H1 (cell line): ENCODE measurements around the gene SH3BP2. TPM values are rescaled to one million over a fixed set of nuclear protein-coding genes. Genes with fewer than 3 reads are reported as not detected.

ENCODE experiments used
- CTCF ChIA-PET: fragments of 300-600 bp; sonication (Branson Sonifier 250); formaldehyde crosslinking; loops from one replicate; lab custom pipeline; 2021; ENCODE audit not compliant: partially characterized antibody; lab: Charles Lee
- POLR2A ChIA-PET: fragments of 300-600 bp; sonication (Branson Sonifier 250); formaldehyde crosslinking; loops from one replicate; lab custom pipeline; 2021; ENCODE audit warnings: inconsistent platforms; ENCODE audit not compliant: partially characterized antibody; lab: Charles Lee
- DNase-seq, 2 experiments: peaks; one replicate each; pipeline versions ENCODE4 v3.0.0 to v3.0.0-alpha.2; 2010 to 2022; ENCODE audit warnings: low spot score in 2 of 2, low read depth in 1 of 2, mixed read lengths in 1 of 2
- FAIRE-seq: peaks from 2 replicates; lab custom pipeline; 2011; peaks lifted over from hg19 to GRCh38; lab: Jason Lieb, UNC
- H2AFZ ChIP-seq: 2 replicates; pipeline ENCODE4 v1.8.1; 2012; ENCODE audit warnings: low read length, inconsistent platforms
- H2AK5ac ChIP-seq: 2 replicates; pipeline ENCODE4 v1.6.1; 2013; ENCODE audit warnings: low read depth, low read length
- H2BK120ac ChIP-seq: replicated peaks from 2 replicates; pipeline ENCODE3; 2013; ENCODE audit warnings: low read depth, low read length, inconsistent platforms
- H2BK12ac ChIP-seq: 2 replicates; pipeline ENCODE4 v1.6.1; 2013; ENCODE audit warnings: low read depth, low read length
- H2BK15ac ChIP-seq: 2 replicates; pipeline ENCODE4 v1.6.1; 2013; ENCODE audit warnings: low read length
- H2BK20ac ChIP-seq: 2 replicates; pipeline ENCODE4 v1.6.1; 2013; ENCODE audit warnings: low read length
- H2BK5ac ChIP-seq: 2 replicates; pipeline ENCODE4 v1.6.1; 2013; ENCODE audit warnings: low read depth, low read length
- H3K14ac ChIP-seq: 2 replicates; pipeline ENCODE4 v1.6.1; 2013; ENCODE audit warnings: inconsistent platforms; ENCODE audit not compliant: insufficient read length
- H3K18ac ChIP-seq: 2 replicates; pipeline ENCODE4 v1.6.1; 2013; ENCODE audit warnings: low read length; ENCODE audit errors: extremely low read depth
- H3K23ac ChIP-seq: 2 replicates; pipeline ENCODE4 v1.6.1; 2013; ENCODE audit warnings: inconsistent platforms; ENCODE audit not compliant: insufficient read length
- H3K23me2 ChIP-seq: 2 replicates; pipeline ENCODE4 v1.6.1; 2013; ENCODE audit warnings: low read depth, low read length
- H3K27ac ChIP-seq: 2 replicates; pipeline ENCODE4 v1.6.1; 2011; ENCODE audit warnings: low read depth, low read length, inconsistent platforms
- H3K27me3 ChIP-seq, 4 experiments: replicated peaks in 1 of 4; 1 replicate in 1 of 4; 2 replicates in 3 of 4; pipeline versions ENCODE4 v1.6.1 to v1.8.1; 2011 to 2013; ENCODE audit warnings: low read length in 3 of 4, mild to moderate bottlenecking in 3 of 4, inconsistent platforms in 2 of 4, mixed read lengths in 2 of 4, moderate library complexity in 1 of 4; ENCODE audit not compliant: control insufficient read depth in 3 of 4, insufficient read depth in 3 of 4; ENCODE audit errors: extremely low read depth in 1 of 4
- H3K36me3 ChIP-seq, 4 experiments: 2 replicates each; pipeline versions ENCODE4 v1.6.1 to v1.8.1; 2011 to 2013; ENCODE audit warnings: mild to moderate bottlenecking in 4 of 4, low read length in 3 of 4, moderate library complexity in 2 of 4, control low read depth in 1 of 4, inconsistent platforms in 1 of 4; ENCODE audit not compliant: insufficient read depth in 4 of 4, control insufficient read depth in 2 of 4
- H3K4ac ChIP-seq: replicated peaks from 2 replicates; pipeline ENCODE3; 2013; ENCODE audit warnings: low read length, low read depth, mixed read lengths, inconsistent platforms; ENCODE audit not compliant: insufficient read length
- H3K4me1 ChIP-seq, 4 experiments: replicated peaks in 1 of 4; 1 replicate in 1 of 4; 2 replicates in 3 of 4; pipeline versions ENCODE4 v1.6.1 to v1.8.1; 2011 to 2013; ENCODE audit warnings: low read length in 3 of 4, inconsistent platforms in 2 of 4, mixed read lengths in 1 of 4; ENCODE audit not compliant: insufficient read depth in 4 of 4, control insufficient read depth in 3 of 4
- H3K4me2 ChIP-seq, 2 experiments: 2 replicates each; pipeline versions ENCODE4 v1.6.1 to v1.8.1; 2011 to 2013; ENCODE audit warnings: low read depth in 2 of 2, low read length in 2 of 2, control low read depth in 1 of 2, inconsistent platforms in 1 of 2, mild to moderate bottlenecking in 1 of 2; ENCODE audit not compliant: insufficient read depth in 1 of 2
- H3K4me3 ChIP-seq, 4 experiments: fragments of 200-600, 300-600 bp in 1 of 4; sonication (generic), shearing (Covaris generic), sonication (Bioruptor Twin) in 1 of 4; 2 replicates each; pipeline versions ENCODE4 v1.5.1 to v1.8.1; 2011 to 2016; ENCODE audit warnings: low read length in 4 of 4, low read depth in 3 of 4, control low read depth in 2 of 4, inconsistent platforms in 2 of 4, mild to moderate bottlenecking in 2 of 4, mixed read lengths in 1 of 4, moderate library complexity in 1 of 4; ENCODE audit not compliant: insufficient read depth in 2 of 4; ENCODE audit errors: extremely low read depth in 1 of 4
- H3K56ac ChIP-seq: replicated peaks from 2 replicates; pipeline ENCODE3; 2013; ENCODE audit warnings: low read depth, mild to moderate bottlenecking, mixed read lengths, low read length, inconsistent platforms; ENCODE audit not compliant: insufficient read length
- H3K79me1 ChIP-seq: 2 replicates; pipeline ENCODE4 v1.6.1; 2013; ENCODE audit warnings: low read depth, low read length, control low read depth
- H3K79me2 ChIP-seq, 2 experiments: 2 replicates each; pipeline versions ENCODE4 v1.6.1 to v1.8.1; 2012 to 2013; ENCODE audit warnings: low read length in 2 of 2, mild to moderate bottlenecking in 2 of 2, inconsistent platforms in 1 of 2; ENCODE audit not compliant: insufficient read depth in 2 of 2, control insufficient read depth in 1 of 2
- H3K9ac ChIP-seq, 4 experiments: replicated peaks in 1 of 4; 1 replicate in 1 of 4; 2 replicates in 3 of 4; pipeline versions ENCODE4 v1.6.1 to v1.8.1; 2011 to 2013; ENCODE audit warnings: low read depth in 3 of 4, low read length in 3 of 4, control low read depth in 2 of 4, mild to moderate bottlenecking in 2 of 4, moderate library complexity in 2 of 4, inconsistent platforms in 1 of 4; ENCODE audit errors: extremely low read depth in 1 of 4
- H3K9me3 ChIP-seq, 2 experiments: 2 replicates each; pipeline versions ENCODE4 v1.6.1 to v1.8.1; 2012 to 2013; ENCODE audit warnings: mild to moderate bottlenecking in 2 of 2, moderate library complexity in 2 of 2, control low read depth in 1 of 2, inconsistent platforms in 1 of 2, low read depth in 1 of 2, low read length in 1 of 2, mixed read lengths in 1 of 2; ENCODE audit not compliant: insufficient read depth in 2 of 2
- H4K20me1 ChIP-seq, 2 experiments: replicated peaks in 1 of 2; 2 replicates each; pipeline versions ENCODE3 to v1.8.1; 2011 to 2013; ENCODE audit warnings: inconsistent platforms in 2 of 2, low read length in 2 of 2, mild to moderate bottlenecking in 1 of 2; ENCODE audit not compliant: insufficient read depth in 2 of 2, control insufficient read depth in 1 of 2
- H4K5ac ChIP-seq: 2 replicates; pipeline ENCODE4 v1.6.1; 2013; ENCODE audit warnings: low read length, low read depth, mixed read lengths, inconsistent platforms; ENCODE audit not compliant: insufficient read length
- H4K8ac ChIP-seq: 2 replicates; pipeline ENCODE4 v1.8.0; 2013; ENCODE audit warnings: mild to moderate bottlenecking, moderate library complexity, low read length, inconsistent platforms; ENCODE audit not compliant: insufficient read depth; ENCODE audit errors: extremely low read depth
- H4K91ac ChIP-seq: replicated peaks from 2 replicates; pipeline ENCODE3; 2013; ENCODE audit warnings: low read length, mixed read lengths, inconsistent platforms; ENCODE audit not compliant: insufficient read length
- PHF8 ChIP-seq: fragments of 200-600 bp; sonication (generic); conservative IDR thresholded peaks from 2 replicates; pipeline ENCODE4 v1.7.1; 2012; ENCODE audit warnings: low read depth, mild to moderate bottlenecking, inconsistent platforms, low read length, moderate library complexity
- POLR2A ChIP-seq, 2 experiments: IDR thresholded peaks; 1 replicate in 1 of 2; 2 replicates in 1 of 2; pipeline ENCODE4 v1.6.1; 2011; ENCODE audit warnings: low read depth in 2 of 2, low read length in 2 of 2, mild to moderate bottlenecking in 2 of 2; ENCODE audit errors: control extremely low read depth in 1 of 2
- RFX5 ChIP-seq: IDR thresholded peaks from 2 replicates; pipeline ENCODE4 v1.6.1; 2011; ENCODE audit warnings: low read depth, low read length, improper control_type of control experiment, borderline replicate concordance
- SIN3A ChIP-seq, 2 experiments: IDR thresholded peaks in 1 of 2; conservative IDR thresholded peaks in 1 of 2; 2 replicates each; pipeline ENCODE4 v1.6.1; 2011 to 2012; ENCODE audit warnings: low read length in 2 of 2, improper control_type of control experiment in 1 of 2, low read depth in 1 of 2, mild to moderate bottlenecking in 1 of 2
- SP4 ChIP-seq: IDR thresholded peaks from 2 replicates; pipeline ENCODE4 v1.6.1; 2012; ENCODE audit warnings: low read length, inconsistent platforms
- SUZ12 ChIP-seq: fragments of 200-600 bp; sonication (generic); IDR thresholded peaks from 2 replicates; pipeline ENCODE4 v1.6.1; 2012; ENCODE audit warnings: mild to moderate bottlenecking, inconsistent platforms, low read length, moderate library complexity, mixed read lengths
- WGBS, 2 experiments: shearing (Covaris generic) in 1 of 2; methylation state at CpG; one replicate each; pipeline versions ENCODE4 v1.1.6 to v1.1.7; 2013 to 2015; ENCODE audit warnings: low lambda C conversion rate in 2 of 2, mixed read lengths in 2 of 2, inconsistent platforms in 1 of 2, low coverage in 1 of 2, missing lambda C conversion rate in 1 of 2; ENCODE audit not compliant: insufficient replicate concordance in 2 of 2, insufficient coverage in 1 of 2, insufficient read length in 1 of 2; ENCODE audit errors: extremely low coverage in 1 of 2, missing lambda C conversion rate in 1 of 2; 5-methylcytosine and 5-hydroxymethylcytosine counted together
- polyA plus RNA-seq, 7 experiments: library from polyadenylated mRNA; depleted of rRNA in 3 of 7; stranded (reverse) in 5 of 7; unstranded in 2 of 7; fragments of >200 nt in 5 of 7; fragments of 200-250 nt in 2 of 7; gene quantifications; 1 replicate in 5 of 7; 2 replicates in 1 of 7; 4 replicates in 1 of 7; pipeline versions ENCODE4 v1.2.1 to v1.2.3, GENCODE V29; 2011 to 2013; ENCODE audit warnings: missing spikeins in 2 of 7, mixed read lengths in 2 of 7
- total RNA-seq: library from RNA; stranded (reverse); fragmentation: NEBNext Ultra II Directional; extraction: Animal tissue kit (Norgen Biotek cat#: 25700); gene quantifications from 2 replicates; pipeline ENCODE4 v1.2.1, GENCODE V29; 2021
- TF ChIP-seq, protein P1 (sequence below): IDR thresholded peaks from 2 replicates; pipeline ENCODE4 v1.6.1; 2012; ENCODE audit warnings: inconsistent platforms

SH3BP2 gene
- total and polyA plus RNA-seq, 2 of the 8 experiments (the other 6 are each of a cell fraction or from before 2014, with no cell fraction given) = 27.4 to 31.4 TPM

DNA sequence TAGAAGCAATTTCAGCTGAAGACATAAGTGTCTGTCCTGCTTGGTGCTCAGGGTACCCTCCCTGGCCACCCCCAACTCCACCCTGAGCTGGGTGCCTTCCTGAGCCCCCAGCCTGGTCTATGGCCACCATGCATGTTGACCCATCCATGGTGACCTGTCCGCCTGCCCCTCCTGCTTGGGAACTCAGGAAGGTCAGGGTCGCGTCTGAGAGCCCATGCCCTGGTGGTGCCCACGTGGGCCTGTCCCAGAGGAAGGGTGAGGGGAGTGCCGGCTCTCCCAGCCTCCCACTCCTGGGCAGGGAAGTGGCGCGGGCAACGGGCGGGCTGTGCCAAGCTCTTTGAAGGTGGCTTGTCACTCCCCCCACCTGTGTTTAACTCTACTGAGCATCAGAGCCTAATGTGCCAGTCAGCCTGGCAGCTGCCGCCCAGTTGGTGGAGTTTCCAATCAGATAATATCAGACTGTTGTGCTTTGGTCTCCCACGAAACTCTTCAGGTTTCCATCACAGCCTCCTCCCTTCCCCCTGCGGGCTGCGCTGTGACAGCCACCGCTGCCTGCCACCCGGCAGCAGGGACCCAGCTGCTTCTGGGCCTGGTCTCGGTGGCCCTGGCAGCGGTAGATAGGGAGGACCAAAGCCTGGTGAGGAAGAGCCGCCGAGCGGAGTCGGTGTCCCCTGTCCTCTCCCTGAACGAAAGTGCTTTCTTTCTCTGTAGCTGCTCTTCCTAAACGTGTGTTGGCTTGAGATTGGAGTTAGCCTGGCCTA is 4.8 kb downstream of the SH3BP2 start:
- no peak overlapping the region for H3K18ac ChIP-seq
- peaks cover 2 to 4% of the 10 kb centered on the region in 2 experiments for H4K20me1 ChIP-seq
- H3K23ac ChIP-seq = no peak overlapping the region
- H2BK20ac ChIP-seq = no peak overlapping the region
- H3K27me3 ChIP-seq = peaks cover 0 to 11% (median 8%) of the 10 kb centered on the region in 4 experiments; a peak in 5 of 7 replicates
- H3K36me3 ChIP-seq = no peaks in the 10 kb centered on the region
- H4K91ac ChIP-seq = no peak overlapping the region
- no peak overlapping the region for H3K56ac ChIP-seq
- no peak overlapping the region for H4K5ac ChIP-seq
- POLR2A ChIA-PET = interaction anchor here (0.7 to 6.6 kb wide), 10 partner anchors 10 to 205 kb away, joined by 3 to 48 read pairs (median 4); no protein-coding TSS in a partner anchor
- no peak overlapping the region for H2AFZ ChIP-seq
- H2BK5ac ChIP-seq = no peak overlapping the region
- no peak overlapping the region; the same call in 1 of the 2 replicates for H4K8ac ChIP-seq
- TF ChIP-seq PHF8 (no peak), SUZ12 (no peak), POLR2A (IDR thresholded peaks at IDR 0.05; ENCODE audit: control extremely low read depth in 1 of 2, low read depth in 2 of 2, low read length in 2 of 2) (no peak), RFX5 (no peak), SIN3A (conservative IDR thresholded peaks at IDR 0.05 in 1 of 2, IDR thresholded peaks at IDR 0.05 in 1 of 2; ENCODE audit: low read depth in 1 of 2, low read length in 2 of 2) (no peak), SP4 (no peak)
- TF ChIP-seq, protein P1, sequence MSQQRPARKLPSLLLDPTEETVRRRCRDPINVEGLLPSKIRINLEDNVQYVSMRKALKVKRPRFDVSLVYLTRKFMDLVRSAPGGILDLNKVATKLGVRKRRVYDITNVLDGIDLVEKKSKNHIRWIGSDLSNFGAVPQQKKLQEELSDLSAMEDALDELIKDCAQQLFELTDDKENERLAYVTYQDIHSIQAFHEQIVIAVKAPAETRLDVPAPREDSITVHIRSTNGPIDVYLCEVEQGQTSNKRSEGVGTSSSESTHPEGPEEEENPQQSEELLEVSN = no peak
- no peak overlapping the region for H3K4me3 ChIP-seq
- FAIRE-seq = no peak
- no peak overlapping the region for H3K4ac ChIP-seq
- no peak for DNase-seq
- no peaks in the 10 kb centered on the region for H3K79me2 ChIP-seq
- H3K27ac ChIP-seq = no peak overlapping the region; the same call in 1 of the 2 replicates
- 87% methylated on average over 21 of the region's 23 CpGs; no CpG with 5 or more reads in 1 of the 2 experiments for WGBS, 2 experiments
- no peak overlapping the region for H3K9ac ChIP-seq
- H3K23me2 ChIP-seq = no peaks in the 10 kb centered on the region; the same call in 1 of the 2 replicates
- H3K9me3 ChIP-seq = no peaks in the 10 kb centered on the region
- no peak overlapping the region for H2BK15ac ChIP-seq
- 0 out of 2 replicates have a peak, but pooled peaks cover 2% of the 10 kb centered on the region for H3K79me1 ChIP-seq
- CTCF ChIA-PET = interaction anchor here (0.7 to 1.7 kb wide), 4 partner anchors 9 to 33 kb away, joined by 3 to 6 read pairs (median 3); no protein-coding TSS in a partner anchor
- no peak overlapping the region for H2BK120ac ChIP-seq
- H2AK5ac ChIP-seq = no peak overlapping the region
- H2BK12ac ChIP-seq = no peak overlapping the region
- no peak overlapping the region for H3K14ac ChIP-seq
- peaks cover 0 to 26% (median 16%) of the 10 kb centered on the region in 4 experiments; a peak in 6 of 7 replicates for H3K4me1 ChIP-seq
- H3K4me2 ChIP-seq = no peak overlapping the region
